ENCODE data around the gene MEF2A.

MEF2A gene

DNA sequence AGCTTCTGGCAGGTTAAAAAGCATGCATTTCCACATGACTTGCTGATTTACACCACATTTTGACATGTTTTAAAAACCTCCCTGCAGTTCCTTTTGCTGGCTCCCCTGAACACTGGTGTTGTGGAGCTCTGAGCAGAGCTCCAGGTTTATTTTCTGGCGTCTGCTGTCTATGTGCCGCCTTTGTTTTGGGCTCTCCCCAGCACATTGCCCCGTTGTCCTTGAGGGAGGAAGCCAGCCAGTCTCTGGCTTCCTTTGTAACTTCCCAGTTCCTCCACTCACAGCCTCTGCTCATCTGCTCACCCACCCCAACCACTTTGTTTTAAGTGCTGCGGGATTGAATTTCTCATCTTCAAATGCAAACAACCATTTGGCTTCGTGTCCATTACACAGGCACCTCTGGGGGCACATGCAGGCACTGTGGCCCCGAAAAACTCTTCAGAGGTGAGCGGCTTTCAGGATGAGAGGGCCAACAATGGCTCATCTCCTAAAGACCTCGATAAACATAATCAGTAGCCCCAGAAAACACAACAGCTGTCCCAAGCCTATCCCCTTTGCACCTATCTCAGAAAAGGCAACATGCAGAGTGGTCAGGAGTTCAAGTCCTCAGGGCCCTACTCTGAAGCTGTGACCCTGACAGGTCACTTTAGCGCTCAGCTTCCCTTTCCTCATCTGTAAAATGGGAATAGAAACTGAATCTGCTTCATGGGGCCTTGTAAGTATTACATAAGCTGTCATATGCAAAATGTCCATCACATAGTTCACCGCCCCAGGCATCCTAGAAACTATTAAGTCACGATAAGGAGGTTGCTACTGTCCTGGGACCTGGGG is 1.3 kb upstream of the MEF2A start:
- no peak for DNase-seq (ENCODE audit: low read depth in 2 of 2)

DNA sequence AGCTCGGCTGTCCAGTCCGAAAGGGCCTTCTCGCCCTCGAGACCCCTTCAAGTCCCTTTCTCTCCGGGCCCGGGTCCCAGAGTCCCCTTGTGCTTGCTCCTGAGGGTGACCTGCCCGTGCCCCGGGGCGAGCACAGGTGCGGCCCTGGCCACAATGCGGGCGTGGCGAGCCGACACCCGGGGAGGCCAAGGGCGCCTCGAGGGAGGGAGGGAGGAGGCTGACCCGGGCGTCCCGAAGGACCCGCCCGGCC is 810 bp upstream of the MEF2A start:
- DNase-seq (ENCODE audit: low read depth in 2 of 2), result no peak

DNA sequence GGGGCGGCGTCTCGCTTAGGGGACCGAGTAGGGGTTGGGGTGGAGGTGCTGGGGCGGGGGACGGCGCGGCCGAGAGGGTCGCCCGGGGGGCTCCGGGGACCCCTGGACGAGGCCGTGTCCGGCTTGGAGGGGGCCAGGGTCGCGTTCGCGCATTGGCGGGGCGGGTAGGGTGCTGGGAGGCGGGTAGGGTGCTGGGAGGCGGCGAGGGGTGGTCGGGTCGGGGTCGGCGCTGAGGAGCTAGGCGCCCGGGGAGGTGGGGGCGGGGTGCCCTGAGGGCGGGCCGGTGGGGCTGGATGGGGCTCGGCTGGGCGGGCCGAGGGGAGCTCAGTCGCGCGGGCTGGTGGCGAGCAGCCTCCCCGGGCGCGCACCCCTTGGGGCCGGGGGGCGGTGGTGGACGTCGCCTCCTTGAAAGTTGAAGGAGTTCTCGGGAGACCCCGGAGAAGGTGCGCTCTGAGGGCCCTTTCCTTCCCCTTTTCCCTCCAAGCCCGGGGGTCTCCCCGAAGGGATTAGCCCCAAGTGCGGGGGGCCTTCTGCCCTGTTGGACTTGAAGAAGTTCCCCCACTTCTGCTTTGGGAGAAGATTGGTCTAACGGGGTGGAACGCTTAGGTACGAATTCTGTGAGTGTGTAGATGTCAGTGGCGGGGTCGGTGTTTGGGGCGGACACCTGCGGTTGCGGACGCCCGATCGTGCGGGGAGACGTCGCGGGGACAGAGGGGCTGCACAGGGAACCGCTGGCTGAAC is 543 bp downstream of the MEF2A start:
- no peak for DNase-seq (ENCODE audit: low read depth in 2 of 2)

- DNase-seq (ENCODE audit: low read depth in 2 of 2), result no peak
These were observed 3.0 kb downstream of the MEF2A start for GRCh38 chr15:99568625-99569352.

GRCh38 chr15:99571299-99571698 is 5.5 kb downstream of the MEF2A start:
- no peak for DNase-seq (ENCODE audit: low read depth in 2 of 2)

GRCh38 chr15:99574048-99574447 is 8.3 kb downstream of the MEF2A start:
- no peak for DNase-seq (ENCODE audit: low read depth in 2 of 2)

GRCh38 chr15:99574502-99574901 is 8.7 kb downstream of the MEF2A start:
- no peak for DNase-seq (ENCODE audit: low read depth in 2 of 2)

GRCh38 chr15:99578809-99579208 is 13.0 kb downstream of the MEF2A start:
- DNase-seq (ENCODE audit: low read depth in 2 of 2), result no peak

DNA sequence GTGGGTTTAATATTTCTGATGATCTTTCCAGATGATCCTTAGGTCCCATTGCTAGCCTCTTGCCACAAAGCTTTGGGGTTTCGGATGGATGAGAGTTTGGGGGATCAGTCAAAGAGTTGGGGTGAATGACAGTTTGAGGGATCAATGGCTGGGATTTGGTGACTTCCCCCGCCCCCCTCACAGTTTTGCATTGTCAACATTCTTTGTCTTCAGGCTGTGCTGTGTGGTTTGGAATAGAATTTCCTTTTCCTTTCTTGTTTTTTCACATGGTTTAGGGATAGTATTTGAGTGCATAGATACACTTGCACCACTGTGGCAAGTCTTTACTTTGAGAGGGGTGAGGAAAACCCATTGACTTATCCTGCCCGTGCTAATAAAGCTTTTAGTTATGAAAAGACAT is 14.3 kb downstream of the MEF2A start:
- no peak for DNase-seq (ENCODE audit: low read depth in 2 of 2)

- DNase-seq (ENCODE audit: low read depth in 2 of 2), result no peak
These were observed 16.8 kb downstream of the MEF2A start for GRCh38 chr15:99582508-99582960.

DNA sequence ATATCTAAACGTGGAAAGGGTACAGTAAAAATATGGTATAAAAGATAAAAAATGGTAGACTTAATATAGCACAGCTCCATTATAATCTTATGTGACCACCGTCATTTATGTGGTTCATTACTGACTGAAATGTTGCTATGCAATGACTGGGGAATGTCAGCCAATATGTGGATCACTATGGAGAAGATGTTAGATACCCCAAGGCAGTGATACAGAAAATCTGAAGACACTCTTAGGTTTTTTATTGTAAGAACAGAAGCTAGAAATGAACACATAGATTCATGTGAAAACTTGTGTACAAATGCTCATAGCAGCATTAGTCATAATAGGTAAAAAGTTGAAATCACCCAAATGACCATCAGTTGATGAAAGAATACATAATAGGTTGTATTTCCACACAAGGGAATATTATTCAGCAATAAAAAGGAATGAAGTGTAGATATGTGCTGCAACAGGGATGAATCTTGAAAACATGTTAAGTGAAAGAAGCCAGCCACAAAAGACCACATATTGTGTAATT is 18.4 kb downstream of the MEF2A start:
- no peak for DNase-seq (ENCODE audit: low read depth in 2 of 2)

DNA sequence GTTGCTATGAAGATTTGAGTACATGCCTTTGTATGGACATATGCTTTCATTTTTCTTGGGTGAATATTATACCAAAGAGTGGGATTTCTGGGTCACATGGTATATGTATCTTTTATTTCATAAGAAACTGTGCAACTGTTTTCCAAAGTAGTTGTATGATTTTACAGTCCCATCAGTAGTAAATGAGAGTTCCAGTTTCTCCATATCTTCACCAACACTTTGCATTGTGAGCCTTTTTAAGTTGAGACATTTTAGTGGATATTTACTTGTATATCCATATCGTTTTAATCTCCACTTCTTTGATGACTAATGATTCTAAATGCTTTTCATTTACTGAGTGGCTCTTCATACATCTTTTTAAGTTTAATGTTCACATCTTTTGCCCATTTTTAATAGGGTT is 20.3 kb downstream of the MEF2A start:
- DNase-seq (ENCODE audit: low read depth in 2 of 2), result no peak

DNA sequence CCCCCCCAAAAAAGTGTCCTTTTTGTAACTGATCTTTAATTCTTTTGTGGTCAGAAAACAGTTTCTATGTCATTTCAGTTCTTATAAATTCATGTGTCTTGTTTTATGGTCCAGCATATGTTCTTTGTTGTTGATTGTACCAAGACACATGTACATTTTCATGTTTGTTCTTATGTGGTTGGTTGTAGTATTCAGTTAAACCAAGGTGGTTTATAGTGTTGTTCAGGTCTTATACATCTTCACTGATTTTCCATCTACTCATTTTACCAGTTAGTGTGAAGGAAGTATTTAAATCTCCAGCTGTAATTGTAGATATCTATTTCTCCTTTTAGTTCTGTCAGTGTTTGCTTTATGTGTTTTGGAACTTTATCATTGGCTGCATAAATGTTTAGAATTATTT is 24.0 kb downstream of the MEF2A start:
- no peak for DNase-seq (ENCODE audit: low read depth in 2 of 2)

DNA sequence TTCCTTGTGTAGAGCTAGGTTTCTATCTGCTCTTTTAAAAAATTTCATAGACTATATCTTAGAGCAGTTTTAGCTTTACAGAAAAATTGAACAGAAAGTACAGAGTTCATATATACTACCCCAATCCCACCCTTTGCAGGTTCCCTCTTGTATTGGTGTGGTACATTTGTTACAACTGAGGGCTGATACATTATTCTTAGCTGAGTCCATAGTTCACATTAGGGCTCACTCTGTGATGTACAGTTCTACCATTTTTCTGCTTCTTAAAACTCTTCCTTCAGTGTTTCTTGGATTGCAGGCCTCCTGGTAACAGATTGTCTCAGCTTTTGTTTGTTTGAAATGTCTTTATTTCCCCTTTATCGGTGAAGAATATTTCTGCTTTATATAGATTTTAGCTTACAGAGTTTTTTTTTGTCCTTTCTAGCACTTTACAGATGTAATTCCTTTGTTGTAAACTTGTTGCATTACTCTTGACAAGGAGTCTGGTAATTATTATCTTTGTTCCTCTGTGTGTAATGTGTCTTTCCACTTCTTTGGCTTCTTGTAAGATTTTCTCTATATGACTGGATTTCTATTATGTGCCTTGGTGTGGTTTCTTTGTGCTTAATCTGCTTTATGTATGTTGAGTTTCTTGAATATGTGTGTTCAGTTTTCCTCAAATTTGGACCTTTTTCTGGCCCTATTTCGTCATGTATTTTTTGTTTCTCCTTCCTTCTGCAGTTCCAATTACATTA is 25.3 kb downstream of the MEF2A start:
- DNase-seq (ENCODE audit: low read depth in 2 of 2), result no peak

DNA sequence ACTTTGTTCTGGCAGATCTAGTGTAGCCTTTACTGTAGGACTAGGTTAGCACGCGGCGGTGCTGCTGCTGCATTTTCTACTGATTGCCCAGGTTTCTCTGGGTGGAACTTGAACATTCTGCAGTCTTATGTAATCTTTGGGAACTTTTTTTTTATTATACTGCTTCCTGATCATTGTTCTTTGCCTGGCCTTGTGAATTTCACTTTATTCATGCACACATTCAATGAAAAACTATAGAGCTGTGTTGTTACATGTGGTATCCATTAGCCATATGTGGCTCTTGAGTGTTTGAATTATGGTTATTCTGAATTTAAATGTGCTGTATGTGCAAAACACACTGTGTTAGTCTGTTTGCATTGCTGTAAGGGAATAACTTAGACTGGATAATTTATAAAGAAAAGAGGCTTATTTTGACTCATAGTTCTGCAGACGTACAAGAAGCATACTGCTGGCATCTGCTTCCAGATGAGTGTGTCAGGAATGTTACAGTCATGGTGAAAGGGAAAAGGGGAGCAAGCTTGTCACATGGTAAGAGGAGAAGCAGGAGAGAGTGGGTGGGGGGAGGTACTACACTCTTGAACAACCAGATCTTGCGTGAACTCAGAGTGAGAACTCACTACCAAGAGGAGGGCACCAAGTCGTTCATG is 26.5 kb downstream of the MEF2A start:
- no peak for DNase-seq (ENCODE audit: low read depth in 2 of 2)

DNA sequence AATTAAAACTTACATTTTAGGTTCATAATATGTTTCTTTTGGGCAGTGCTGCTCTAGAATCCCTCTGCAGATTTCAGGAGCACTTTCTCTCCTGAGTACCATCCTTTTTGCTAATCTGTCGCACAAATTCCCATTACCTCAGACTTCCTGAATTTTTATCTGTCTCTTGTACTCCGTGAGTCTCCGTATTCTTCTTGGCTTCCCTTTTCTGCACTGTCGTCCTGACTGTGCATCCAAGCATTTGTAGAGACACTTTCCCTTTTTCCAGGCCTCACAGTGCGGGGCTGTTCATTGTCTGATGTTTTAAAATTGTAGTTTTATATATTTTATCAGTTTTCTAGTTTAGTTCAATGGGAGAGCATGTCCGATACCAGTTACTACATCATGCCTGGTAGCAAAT is 27.3 kb downstream of the MEF2A start:
- DNase-seq (ENCODE audit: low read depth in 2 of 2), result no peak

- no peak for DNase-seq (ENCODE audit: low read depth in 2 of 2)
These were observed 29.1 kb downstream of the MEF2A start for GRCh38 chr15:99594916-99595315.

- no peak for DNase-seq (ENCODE audit: low read depth in 2 of 2)
These were observed 32.5 kb downstream of the MEF2A start for GRCh38 chr15:99598296-99598695.

- DNase-seq (ENCODE audit: low read depth in 2 of 2), result no peak
These were observed 38.0 kb downstream of the MEF2A start for GRCh38 chr15:99603828-99604227.

GRCh38 chr15:99604865-99605264 is 39.1 kb downstream of the MEF2A start:
- DNase-seq (ENCODE audit: low read depth in 2 of 2), result no peak

- DNase-seq (ENCODE audit: low read depth in 2 of 2), result no peak
These were observed 39.7 kb downstream of the MEF2A start for GRCh38 chr15:99605490-99605931.
